T47D (cell line): ENCODE measurements around the gene ZCCHC10.
"Not testable (repeated sequence)": the region's sequence is repeated elsewhere in the genome, so short reads cannot be mapped to it uniquely, and the experiment has no call there.

Experiments
- DNase-seq, 2 experiments: peaks; one replicate each; pipeline versions ENCODE4 v3.0.0 to v3.0.0-alpha.2; 2011 to 2012; ENCODE audit warnings: low read depth in 1 of 2, low spot score in 1 of 2
- JUND ChIP-seq: IDR thresholded peaks from 2 replicates; pipeline ENCODE4 v1.6.1; 2012; ENCODE audit warnings: low read depth
- in situ Hi-C: cut with HindIII; loops from 2 replicates; pipeline ENCODE4 v1.10.0; 2016; ENCODE audit warnings: low sequenced_read_pairs, low pct_unique_long_range_greater_than_20kb

ZCCHC10 gene

DNA sequence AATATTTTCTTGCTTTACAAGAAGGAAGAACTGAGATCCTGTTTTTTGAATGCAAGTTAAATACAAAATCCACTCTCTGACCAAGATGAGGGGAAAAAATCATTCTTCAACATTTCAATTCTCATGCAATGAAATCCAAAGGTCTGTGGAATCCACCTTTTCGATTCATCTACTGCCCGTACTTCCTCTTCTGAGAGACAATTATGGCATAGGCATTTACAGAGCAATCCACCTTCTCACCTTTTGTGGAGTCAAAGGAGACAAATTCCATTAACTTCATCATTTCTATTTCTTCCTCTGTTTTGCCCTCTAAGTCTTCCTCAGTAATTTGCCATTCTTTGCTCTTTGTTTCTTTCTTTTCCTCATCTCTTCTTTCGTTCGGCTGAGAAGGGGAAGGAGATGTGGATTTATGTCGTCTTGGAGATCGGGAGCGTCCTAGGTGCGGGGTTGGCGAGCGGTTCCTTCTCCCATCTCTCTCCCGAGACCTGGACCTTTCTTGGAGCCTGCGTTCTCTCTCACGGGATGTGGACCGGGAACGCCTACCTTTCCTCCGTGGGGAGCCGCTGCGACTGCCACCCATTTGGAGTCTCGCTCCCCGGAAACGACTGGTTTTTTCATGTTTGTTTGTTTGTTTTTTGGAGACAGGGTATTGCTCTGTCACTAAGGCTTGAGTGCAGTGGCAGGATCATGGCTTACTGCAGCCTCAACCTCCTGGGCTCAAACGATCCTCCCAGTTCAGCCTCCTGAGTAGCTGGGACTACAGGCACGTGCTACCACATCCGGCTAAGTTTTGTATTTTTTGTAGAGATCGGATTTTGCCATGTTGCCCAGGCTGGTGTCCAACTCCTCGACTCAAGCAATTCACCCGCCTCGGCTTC, 38.6 kb downstream of the ZCCHC10 start:
- no peak for TF ChIP-seq JUND
- in situ Hi-C loops: no loop called here
- no peak for DNase-seq

- in situ Hi-C loops, DNase-seq: not testable (repeated sequence)
Measured at GRCh38 chr5:132982971-132983370, 43.4 kb downstream of the ZCCHC10 start.

DNA sequence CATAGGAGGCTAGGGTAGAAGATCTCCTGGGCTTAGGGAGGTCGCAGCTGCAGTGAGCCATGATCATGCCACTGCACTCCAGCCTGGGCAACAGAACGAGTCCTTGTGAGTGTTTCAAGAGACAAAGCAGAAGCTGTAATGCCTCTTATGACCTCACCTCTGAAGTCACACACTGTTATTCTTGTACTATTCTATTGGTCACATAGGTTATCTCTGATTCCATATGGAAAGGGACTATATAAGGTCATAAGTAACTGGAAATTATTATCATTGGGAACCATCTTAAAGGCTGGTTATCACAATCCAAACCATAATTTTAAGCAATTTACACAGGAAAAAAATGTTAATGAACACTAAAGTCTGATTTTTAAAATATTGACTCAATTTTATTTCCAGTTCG, 45.1 kb downstream of the ZCCHC10 start:
- in situ Hi-C loops: no loop called here
- no peak for DNase-seq
- TF ChIP-seq JUND: no peak

GRCh38 chr5:132979976-132980375, 46.4 kb downstream of the ZCCHC10 start:
- in situ Hi-C loops: no loop called here
- TF ChIP-seq JUND: no peak
- DNase-seq: no peak

- in situ Hi-C loops: no loop called here
- no peak for TF ChIP-seq JUND
- peak in 1 of 2 experiments; percentile 69 for DNase-seq
Measured at GRCh38 chr5:132979367-132979940, 46.9 kb downstream of the ZCCHC10 start.

GRCh38 chr5:132976852-132977251, 49.5 kb downstream of the ZCCHC10 start:
- DNase-seq: no peak
- in situ Hi-C loops: no loop called here
- no peak for TF ChIP-seq JUND

DNA sequence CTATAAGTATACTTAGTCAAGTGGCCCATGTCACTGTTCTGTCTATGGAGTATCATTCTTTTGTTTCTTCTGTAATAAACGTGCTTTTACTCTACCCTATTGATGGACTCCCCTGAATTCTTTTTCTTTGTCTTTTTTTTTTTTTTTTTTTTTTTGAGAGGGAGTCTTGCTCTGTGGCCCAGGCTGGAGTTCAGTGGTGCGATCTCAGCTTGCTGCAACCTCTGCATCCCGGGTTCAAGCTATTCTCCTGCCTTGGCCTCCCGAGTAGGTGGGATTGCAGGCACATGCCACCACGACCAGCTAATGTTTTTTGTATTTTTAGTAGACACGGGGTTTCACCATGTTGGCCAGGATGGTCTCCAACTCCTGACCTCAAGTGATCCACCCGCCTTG, 53.9 kb downstream of the ZCCHC10 start:
- in situ Hi-C loops, DNase-seq: not testable (repeated sequence)

DNA sequence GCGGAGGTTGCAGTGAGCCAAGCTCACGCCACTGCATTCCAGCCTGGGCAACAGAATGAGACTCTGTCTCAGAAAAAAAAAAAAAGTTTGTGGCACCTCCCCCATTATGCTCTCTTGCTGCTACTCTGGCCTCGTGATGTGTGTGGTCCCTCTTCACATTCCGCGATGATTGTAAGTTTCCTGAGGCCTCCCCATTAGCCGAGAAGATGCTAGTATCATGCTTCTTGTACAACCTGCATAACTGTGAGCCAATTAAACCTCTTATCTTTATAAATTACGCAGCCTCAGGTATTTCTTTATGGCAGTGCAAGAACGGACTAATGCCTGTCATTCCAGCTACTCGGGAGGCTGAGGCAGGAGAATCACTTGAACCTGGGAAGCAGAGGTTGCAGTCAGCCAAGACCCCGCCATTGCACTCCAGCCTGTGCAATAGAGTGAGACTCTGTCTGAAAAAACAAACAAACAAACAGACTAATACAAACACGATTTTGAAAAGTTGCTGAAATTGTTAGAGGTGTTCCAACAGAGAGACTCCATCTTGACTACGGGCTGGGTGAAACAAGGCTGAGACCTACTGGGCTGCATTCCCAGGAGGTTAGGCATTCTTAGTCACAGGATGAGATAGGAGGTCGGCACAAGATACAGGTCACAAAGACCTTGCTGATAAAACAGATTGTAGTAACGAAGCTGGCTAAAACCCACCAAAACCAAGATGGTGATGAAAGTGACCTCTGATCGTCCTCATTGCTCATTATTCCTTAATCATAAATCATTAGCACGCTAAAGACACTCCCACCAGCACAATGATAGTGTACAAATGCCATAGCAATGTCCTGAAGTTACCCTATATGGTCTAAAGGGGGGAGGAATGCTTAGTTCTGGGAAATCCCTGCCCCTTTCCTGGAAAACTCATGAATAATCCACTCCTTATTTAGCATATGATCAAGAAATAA, 54.6 kb downstream of the ZCCHC10 start:
- TF ChIP-seq JUND: no peak
- in situ Hi-C loops: no loop called here
- no peak for DNase-seq

GRCh38 chr5:132965120-132965519, 61.2 kb downstream of the ZCCHC10 start:
- DNase-seq: no peak
- TF ChIP-seq JUND: no peak
- in situ Hi-C loops: no loop called here

- peak; percentile 85 to 98 for DNase-seq
- in situ Hi-C loops: no loop called here
- no peak for TF ChIP-seq JUND
Measured at GRCh38 chr5:132963171-132964104, 62.9 kb downstream of the ZCCHC10 start, which contains the start of gene AFF4. TSS of gene AFF4 (minus strand) at chr5:132963634. CDS start at chr5:132937189, 26,445 bp downstream.

- in situ Hi-C loops: no loop called here
- peak; percentile 21 to 62 for DNase-seq
- TF ChIP-seq JUND: no peak
Measured at GRCh38 chr5:132962429-132963021, 63.8 kb downstream of the ZCCHC10 start.

GRCh38 chr5:132961887-132962286, 64.5 kb downstream of the ZCCHC10 start:
- in situ Hi-C loops: no loop called here
- TF ChIP-seq JUND: no peak
- no peak for DNase-seq

DNA sequence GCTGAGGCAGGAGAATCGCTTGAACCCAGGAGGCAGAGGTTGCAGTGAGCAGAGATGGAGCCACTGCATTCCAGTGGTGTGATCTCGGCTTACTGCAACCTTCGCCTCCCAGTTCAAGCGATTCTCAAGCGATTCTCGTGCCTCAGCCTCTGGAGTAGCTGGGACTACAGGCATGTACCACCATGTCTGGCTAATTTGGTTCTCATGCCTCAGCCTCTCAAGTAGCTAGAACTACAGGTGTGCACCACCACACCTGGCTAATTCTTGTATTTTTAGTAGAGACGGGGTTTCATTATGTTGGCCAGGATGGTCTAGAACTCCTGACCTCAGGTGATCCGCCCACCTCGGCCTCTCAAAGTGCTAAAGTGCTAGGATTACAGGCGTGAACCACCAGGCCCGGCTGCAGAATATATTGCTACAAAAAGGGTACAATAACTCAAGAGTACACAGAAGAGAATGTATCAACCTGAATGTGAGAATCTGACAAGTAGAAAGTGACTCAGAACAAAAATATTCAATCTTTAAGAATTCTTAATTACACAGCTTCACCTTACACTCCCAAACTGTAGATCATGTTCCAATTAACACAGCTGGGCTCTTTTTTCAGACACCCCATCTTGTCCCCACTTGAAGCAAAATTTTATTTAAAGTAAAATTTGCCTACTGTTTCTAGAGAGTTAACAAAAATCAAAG, 65.1 kb downstream of the ZCCHC10 start:
- DNase-seq, in situ Hi-C loops: not testable (repeated sequence)

DNA sequence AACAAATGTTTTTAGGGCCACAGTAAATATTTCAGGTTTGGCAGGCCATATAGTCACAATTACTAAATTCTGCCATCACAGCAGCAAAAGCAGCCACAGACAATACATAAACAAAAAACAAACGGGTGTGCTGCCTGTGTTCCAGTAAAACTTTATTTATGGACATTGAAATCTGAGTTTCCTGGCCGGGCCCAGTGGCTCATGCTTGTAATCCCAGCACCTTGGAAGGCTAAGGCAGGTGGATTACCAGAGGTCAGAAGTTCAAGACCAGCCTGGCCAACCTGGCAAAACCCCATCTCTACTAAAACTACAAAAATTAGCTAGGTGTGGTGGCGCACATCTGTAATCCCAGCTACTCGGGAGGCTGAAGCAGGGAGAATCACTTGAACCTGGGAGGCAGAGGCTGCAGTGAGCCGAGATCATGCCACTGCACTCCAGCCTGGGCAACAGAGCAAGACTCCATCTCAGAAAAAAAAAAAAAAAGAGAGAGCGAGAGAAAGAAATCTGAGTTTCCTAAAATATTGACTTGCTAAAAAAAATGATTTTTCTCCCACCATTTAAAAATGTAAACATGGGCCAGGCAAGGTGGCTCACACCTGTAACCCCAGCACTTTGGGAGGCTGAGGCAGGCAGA, 70.1 kb downstream of the ZCCHC10 start:
- in situ Hi-C loops, DNase-seq: not testable (repeated sequence)
